Heart left ventricle (tissue), 16 donors: ENCODE measurements around the gene AP3B1. TPM values are rescaled to one million over a fixed set of nuclear protein-coding genes. Genes with fewer than 3 reads are reported as not detected.

Experiments
- ATAC-seq, 4 donors: fragments of 200-7000 bp; cut with Tn5 transposase; one replicate each; pipeline ENCODE4 v1.9.1; 2020 to 2022; ENCODE audit warnings: moderate library complexity in 4 of 4, mild to moderate bottlenecking in 3 of 4, moderate number of reproducible peaks in 1 of 4
- DNase-seq, 5 donors: peaks; one replicate each; pipeline ENCODE4 v3.0.0-alpha.2; 2020
- H3K27ac ChIP-seq, 12 donors: fragments of 200-600 bp; sonication (generic) in 4 of 12; one replicate each; pipeline versions ENCODE4 v1.5.0 to v1.8.0; 2016 to 2022; ENCODE audit warnings: mild to moderate bottlenecking in 2 of 12
- H3K27me3 ChIP-seq, 9 donors: fragments of 200-600 bp; sonication (generic) in 2 of 9; one replicate each; pipeline versions ENCODE4 v1.5.1 to v1.8.0; 2016 to 2022; ENCODE audit warnings: mild to moderate bottlenecking in 3 of 9
- H3K36me3 ChIP-seq, 9 donors: fragments of 200-600 bp; sonication (generic) in 2 of 9; one replicate each; pipeline versions ENCODE4 v1.5.0 to v1.8.0; 2018 to 2022; ENCODE audit warnings: mild to moderate bottlenecking in 2 of 9
- H3K4me1 ChIP-seq, 12 donors: fragments of 200-600 bp; sonication (generic) in 4 of 12; one replicate each; pipeline versions ENCODE4 v1.5.0 to v1.8.0; 2016 to 2022; ENCODE audit warnings: mild to moderate bottlenecking in 3 of 12
- H3K4me3 ChIP-seq, 12 donors: fragments of 200-600 bp; sonication (generic) in 4 of 12; one replicate each; pipeline versions ENCODE4 v1.5.0 to v1.8.0; 2017 to 2022; ENCODE audit warnings: mild to moderate bottlenecking in 9 of 12, moderate library complexity in 4 of 12
- H3K9me3 ChIP-seq, 12 donors: fragments of 200-600 bp; sonication (generic) in 4 of 12; one replicate each; pipeline versions ENCODE4 v1.5.0 to v1.8.0; 2016 to 2022; ENCODE audit warnings: mild to moderate bottlenecking in 1 of 12
- POLR2A ChIP-seq, 2 donors: fragments of 450-650 bp; IDR thresholded peaks; one replicate each; pipeline ENCODE4 v1.6.1; 2017; ENCODE audit warnings: antibody characterized with exemption in 2 of 2, mild to moderate bottlenecking in 2 of 2, moderate library complexity in 2 of 2
- WGBS, 4 donors: extraction: QIAGEN DNeasy Blood & Tissue Kit in 2 of 4; methylation state at CpG; one replicate each; pipeline versions ENCODE4 v1.1.5 to v1.1.7; 2013 to 2018; 5-methylcytosine and 5-hydroxymethylcytosine counted together
- intact Hi-C, 10 donors: fragments of 100-400 bp; cut with DNase I; formaldehyde crosslinking; loops; one replicate each; pipeline versions ENCODE4 v1.11.1 to v1.14.2; 2022
- polyA plus RNA-seq, 2 donors: library from polyadenylated mRNA; stranded (reverse); fragments of 200-250 nt; gene quantifications; one replicate each; pipeline ENCODE4 v1.2.3, GENCODE V29; 2013
- total RNA-seq, 9 donors: library from RNA; depleted of rRNA in 2 of 9; stranded (reverse); fragments of >200 nt in 2 of 9; fragmentation: NEBNext Ultra II Directional in 3 of 9; extraction: Animal tissue kit (Norgen Biotek cat#: 25700) in 3 of 9; gene quantifications; one replicate each; pipeline versions ENCODE4 v1.1.0 to v1.2.4, GENCODE V29; 2016 to 2023
- TF ChIP-seq, protein P1 (sequence below), 12 donors: fragments of 200-600 bp; sonication (generic) in 4 of 12; IDR thresholded peaks; one replicate each; pipeline versions ENCODE4 v1.5.0 to v1.8.0; 2018 to 2022; ENCODE audit warnings: antibody characterized with exemption in 12 of 12, mild to moderate bottlenecking in 5 of 12
- donor health status: ischemic (EF 13 %, LVEDD 7.1; RV severe dilation, severe dysfunction).
- donor health status: healthy with polysubstance abuse.
- donor health status: DM: no; HTN: yes; CAD: no.
- donor health status: DM: no; HTN: no; CAD: no.
- donor health status: ischemic (EF 25% LVEDD 6.9; RV normal size, moderate dysfunction).
- donor health status: ischemic (EF 25% LVEDD 5.7; RV mildly dilated, moderate dysfunction).
- donor health status: healthy.
- donor health status: DM: yes; HTN: yes; CAD: no.
- donor health status: ischemic (EF 35%, LVEDD 5.7; RV mildly dilated, moderate dysfunction).
- donor health status: nonischemic (EF 11% LVEDD 7.7; RV severe dilation, severe dysfunction).
- donor health status: DM: yes; HTN: yes; CAD: no.
- donor health status: PGD.
- donor health status: ischemic (EF 29% LVEDD 5.4; RV normal size, mild dysfunction).
- donor health status: nonischemic (EF 23%, LVEDD 6.1; RV moderate dilation, normal function).

The AP3B1 gene
- total and polyA plus RNA-seq, 11 donors: 14.4 to 33.7 (median 25.2) TPM

GRCh38 chr5:78007233-78007632, 287.3 kb downstream of the AP3B1 start:
- no peak for ATAC-seq
- Histone ChIP-seq H3K9me3 (no peaks in the 10 kb centered on the region), H3K36me3 (peaks cover 0 to 10% (median 0%) of the 10 kb centered on the region in 9 donors), H3K4me3 (no peak overlapping the region), H3K27ac (no peak overlapping the region), H3K27me3 (no peaks in the 10 kb centered on the region), H3K4me1 (peaks cover 0 to 13% (median 0%) of the 10 kb centered on the region in 12 donors)
- intact Hi-C loops: loop anchor here in 8 of 10 donors (5.0 to 10.0 kb wide), 6 partner anchors 355 to 445 kb away; no protein-coding TSS in a partner anchor
- WGBS, 4 donors: 95 to 99% (median 96%) methylated on average over 3 of the region's 3 CpGs
- DNase-seq: no peak
- TF ChIP-seq, protein P1, sequence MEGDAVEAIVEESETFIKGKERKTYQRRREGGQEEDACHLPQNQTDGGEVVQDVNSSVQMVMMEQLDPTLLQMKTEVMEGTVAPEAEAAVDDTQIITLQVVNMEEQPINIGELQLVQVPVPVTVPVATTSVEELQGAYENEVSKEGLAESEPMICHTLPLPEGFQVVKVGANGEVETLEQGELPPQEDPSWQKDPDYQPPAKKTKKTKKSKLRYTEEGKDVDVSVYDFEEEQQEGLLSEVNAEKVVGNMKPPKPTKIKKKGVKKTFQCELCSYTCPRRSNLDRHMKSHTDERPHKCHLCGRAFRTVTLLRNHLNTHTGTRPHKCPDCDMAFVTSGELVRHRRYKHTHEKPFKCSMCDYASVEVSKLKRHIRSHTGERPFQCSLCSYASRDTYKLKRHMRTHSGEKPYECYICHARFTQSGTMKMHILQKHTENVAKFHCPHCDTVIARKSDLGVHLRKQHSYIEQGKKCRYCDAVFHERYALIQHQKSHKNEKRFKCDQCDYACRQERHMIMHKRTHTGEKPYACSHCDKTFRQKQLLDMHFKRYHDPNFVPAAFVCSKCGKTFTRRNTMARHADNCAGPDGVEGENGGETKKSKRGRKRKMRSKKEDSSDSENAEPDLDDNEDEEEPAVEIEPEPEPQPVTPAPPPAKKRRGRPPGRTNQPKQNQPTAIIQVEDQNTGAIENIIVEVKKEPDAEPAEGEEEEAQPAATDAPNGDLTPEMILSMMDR (IDR thresholded peaks at IDR 0.05): no peak
- TF ChIP-seq POLR2A (IDR thresholded peaks at IDR 0.05): no peak

- no peaks in the 10 kb centered on the region for H3K27me3 ChIP-seq
- TF ChIP-seq POLR2A (IDR thresholded peaks at IDR 0.05): no peak
- TF ChIP-seq, protein P1 (IDR thresholded peaks at IDR 0.05): no peak
- H3K4me3 ChIP-seq: no peak overlapping the region
- no peak overlapping the region for H3K27ac ChIP-seq
- intact Hi-C loops: loop anchor here in 8 of 10 donors (5.0 to 10.0 kb wide), 6 partner anchors 354 to 444 kb away; no protein-coding TSS in a partner anchor
- DNase-seq: no peak
- peaks cover 0 to 16% (median 0%) of the 10 kb centered on the region in 9 donors for H3K36me3 ChIP-seq
- H3K4me1 ChIP-seq: peaks cover 0 to 13% (median 0%) of the 10 kb centered on the region in 12 donors
- 96 to 97% (median 96%) methylated on average over 7 of the region's 7 CpGs for WGBS, 4 donors
- ATAC-seq: no peak
- no peaks in the 10 kb centered on the region for H3K9me3 ChIP-seq
Measured at GRCh38 chr5:78006449-78006848, 288.0 kb downstream of the AP3B1 start.

- H3K9me3 ChIP-seq: no peaks in the 10 kb centered on the region
- intact Hi-C loops: loop anchor here in 8 of 10 donors (5.0 to 10.0 kb wide), 6 partner anchors 353 to 443 kb away; no protein-coding TSS in a partner anchor
- H3K4me3 ChIP-seq: no peak overlapping the region
- DNase-seq (no peak), ATAC-seq (no peak)
- no peaks in the 10 kb centered on the region for H3K27me3 ChIP-seq
- TF ChIP-seq POLR2A (IDR thresholded peaks at IDR 0.05): no peak
- TF ChIP-seq, protein P1 (IDR thresholded peaks at IDR 0.05): no peak
- H3K27ac ChIP-seq: no peak overlapping the region
- H3K36me3 ChIP-seq: peaks cover 0 to 20% (median 0%) of the 10 kb centered on the region in 9 donors
- peaks cover 0 to 10% (median 0%) of the 10 kb centered on the region in 12 donors for H3K4me1 ChIP-seq
- WGBS, 4 donors: 93 to 95% (median 94%) methylated on average over 5 of the region's 5 CpGs
Measured at GRCh38 chr5:78005021-78005785, 289.3 kb downstream of the AP3B1 start.

DNA sequence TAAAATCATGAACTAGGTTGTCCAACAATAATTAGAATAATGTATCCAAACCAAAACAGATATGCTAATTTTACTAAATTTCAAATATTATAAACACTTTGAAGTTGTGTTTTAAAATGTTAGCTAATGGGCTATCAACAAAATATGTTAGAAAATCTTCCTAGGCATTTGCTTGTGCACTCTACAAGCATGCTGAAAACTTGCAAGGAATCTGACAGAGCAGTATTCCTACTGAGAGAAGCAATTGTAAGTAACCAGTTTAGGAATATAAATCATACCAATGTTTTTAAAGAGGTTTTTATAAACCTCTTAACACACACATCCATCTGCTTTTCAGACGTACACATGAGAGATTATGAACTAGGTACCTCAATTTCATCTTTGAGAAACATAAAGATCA, 289.9 kb downstream of the AP3B1 start:
- WGBS, 4 donors: 93 to 100% (median 99%) methylated on average over 1 of the region's 1 CpG
- H3K9me3 ChIP-seq: no peaks in the 10 kb centered on the region
- H3K36me3 ChIP-seq: peaks cover 0 to 24% (median 0%) of the 10 kb centered on the region in 9 donors
- peaks cover 0 to 7% (median 0%) of the 10 kb centered on the region in 12 donors for H3K4me1 ChIP-seq
- no peak overlapping the region for H3K27ac ChIP-seq
- intact Hi-C loops: loop anchor here in 4 of 10 donors (10.0 kb wide), 2 partner anchors 360 to 440 kb away; no protein-coding TSS in a partner anchor
- ATAC-seq (no peak), DNase-seq (no peak)
- no peaks in the 10 kb centered on the region for H3K27me3 ChIP-seq
- no peak overlapping the region for H3K4me3 ChIP-seq
- TF ChIP-seq POLR2A (IDR thresholded peaks at IDR 0.05): no peak
- TF ChIP-seq, protein P1 (IDR thresholded peaks at IDR 0.05): no peak
